ENCODE data around the gene RALGAPB. TPM values are rescaled to one million over a fixed set of nuclear protein-coding genes. Genes with fewer than 3 reads are reported as not detected.
"Not testable (repeated sequence)": the region's sequence is repeated elsewhere in the genome, so short reads cannot be mapped to it uniquely, and the experiment has no call there.

RALGAPB gene
- total RNA-seq, 1 experiment from 2014 or later: 24.0 TPM

DNA sequence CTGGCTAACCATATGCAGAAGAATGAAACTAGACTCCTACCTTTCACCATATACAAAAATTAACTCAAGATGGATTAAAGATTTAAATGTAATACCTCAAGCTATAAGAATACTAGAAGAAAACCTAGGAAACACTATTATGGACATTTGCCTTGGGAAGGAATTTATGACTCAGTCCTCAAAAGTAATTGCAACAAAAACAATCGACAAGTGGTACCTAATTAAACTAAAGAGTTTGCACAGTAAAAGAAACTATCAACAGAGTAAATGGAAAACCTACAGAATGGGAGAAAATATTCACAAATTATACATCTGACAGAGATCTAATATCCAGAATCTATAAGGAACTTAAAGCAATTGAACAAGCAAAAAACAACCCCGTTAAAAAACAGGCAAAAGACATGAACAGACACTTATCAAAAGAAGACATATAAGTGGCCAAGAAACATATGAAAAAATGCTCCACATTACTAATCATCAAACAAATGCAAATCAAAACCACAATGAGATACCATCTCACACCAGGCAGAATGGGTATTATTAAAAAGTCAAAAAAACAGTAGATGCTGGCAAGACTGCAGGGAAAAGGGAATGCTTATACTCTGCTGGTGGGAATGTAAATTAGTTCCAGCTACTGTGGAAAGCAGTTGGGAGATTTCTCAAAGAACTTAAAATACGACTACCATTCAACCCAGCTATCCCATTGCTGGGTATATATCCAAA is 31.9 kb downstream of the RALGAPB start (continued):
- TF ChIP-seq CEBPB (IDR thresholded peaks at IDR 0.05; ENCODE audit: low read depth): no peak
- TF ChIP-seq ATF3 (IDR thresholded peaks at IDR 0.05): no peak

DNA sequence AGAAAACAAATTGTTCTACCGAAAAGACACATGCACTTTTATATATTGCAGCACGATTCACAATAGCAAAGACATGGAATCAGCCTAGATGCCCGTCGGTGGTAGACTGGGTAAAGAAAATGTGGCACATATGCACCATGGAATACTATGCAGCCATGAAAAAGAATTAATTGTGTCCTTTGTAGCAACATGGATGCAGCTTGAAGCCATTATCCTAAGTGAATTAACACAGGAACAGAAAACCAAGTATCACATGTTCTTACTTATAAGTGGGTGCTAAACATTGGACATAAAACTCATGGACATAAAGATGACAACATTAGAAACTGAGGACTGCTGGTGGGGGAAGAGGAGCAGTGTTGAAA is 32.4 kb downstream of the RALGAPB start:
- no peaks in the 10 kb centered on the region for H3K79me2 ChIP-seq (ENCODE audit: insufficient read depth, low read length)
- no peaks in the 10 kb centered on the region for H3K9me3 ChIP-seq (ENCODE audit: control insufficient read depth in 1 of 2, insufficient read depth in 1 of 2, low read depth in 1 of 2, low read length in 2 of 2)
- no peaks in the 10 kb centered on the region for H4K20me1 ChIP-seq (ENCODE audit: insufficient read depth)
- intact Hi-C loops (cut with micrococcal nuclease): no loop called here
- no peaks in the 10 kb centered on the region for H3K9me2 ChIP-seq (ENCODE audit: insufficient read depth)
- H3K36me3 ChIP-seq (ENCODE audit: control insufficient read depth in 1 of 2, insufficient read depth in 2 of 2, low read length in 2 of 2): peaks cover 10 to 24% of the 10 kb centered on the region in 2 experiments; a peak in 3 of 4 replicates
- CTCF ChIA-PET: no interaction called here
- no peaks in the 10 kb centered on the region for H3K27me3 ChIP-seq (ENCODE audit: insufficient read depth, low read length)
- POLR2A ChIA-PET: no interaction called here
- DNase-seq (ENCODE audit: low read depth, low spot score): no peak
- RAD21 ChIA-PET (ENCODE audit: low non-redundant PET in 1 of 2, low total read pairs in 2 of 2, uncharacterized antibody in 2 of 2, unreplicated experiment in 2 of 2): no interaction called here
- no TSS peak for BruUV-seq (replicated peaks)
- TF ChIP-seq POLR2A (IDR thresholded peaks at IDR 0.05; ENCODE audit: borderline replicate concordance, extremely low read depth, insufficient read depth, insufficient read length) (no peak), POLR2AphosphoS5 (IDR thresholded peaks at IDR 0.05; ENCODE audit: low read depth, low read length) (no peak), SRF (IDR thresholded peaks at IDR 0.05; ENCODE audit: low read depth) (no peak), CBX3 (IDR thresholded peaks at IDR 0.05; ENCODE audit: low read depth) (no peak), EZH2phosphoT487 (IDR thresholded peaks at IDR 0.05; ENCODE audit: borderline replicate concordance) (no peak), FOSL1 (IDR thresholded peaks at IDR 0.05; ENCODE audit: low read depth) (no peak), SIN3A (IDR thresholded peaks at IDR 0.05; ENCODE audit: low read depth) (no peak), ATF3 (IDR thresholded peaks at IDR 0.05) (no peak), EGR1 (IDR thresholded peaks at IDR 0.05; ENCODE audit: low read depth) (no peak)
- no peak for ATAC-seq
- no peak overlapping the region for H3K4me2 ChIP-seq (ENCODE audit: low read length)
- no peaks in the 10 kb centered on the region for H3K4me1 ChIP-seq (ENCODE audit: control insufficient read depth in 1 of 2, insufficient read depth in 2 of 2, low read length in 2 of 2)
- no peak overlapping the region for H3K9ac ChIP-seq (ENCODE audit: low read length)
- H3K27ac ChIP-seq (ENCODE audit: low read depth, low read length): no peak overlapping the region
- no peak overlapping the region for H3K4me3 ChIP-seq (replicated peaks in 1 of 2; ENCODE audit: low read depth in 1 of 2, low read length in 2 of 2)
- no peak overlapping the region for H2AFZ ChIP-seq (ENCODE audit: low read depth, low read length, poor library complexity, severe bottlenecking)

DNA sequence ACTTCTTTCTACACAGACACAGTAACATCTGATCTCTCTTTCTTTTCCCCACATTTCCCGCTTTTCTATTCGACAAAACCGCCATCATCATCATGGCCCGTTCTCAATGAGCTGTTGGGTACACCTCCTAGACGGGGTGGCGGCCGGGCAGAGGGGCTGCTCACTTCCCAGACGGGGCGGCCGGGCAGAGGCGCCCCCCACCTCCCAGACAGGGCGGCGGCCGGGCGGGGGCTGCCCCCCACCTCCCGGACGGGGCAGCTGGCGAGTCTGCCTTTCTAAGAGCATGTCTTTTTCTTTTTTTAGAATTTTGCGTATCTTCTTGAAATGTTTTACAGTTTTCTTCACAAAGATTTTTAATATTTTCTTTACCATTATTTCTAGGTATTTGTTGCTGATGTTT is 39.1 kb downstream of the RALGAPB start:
- DNase-seq (ENCODE audit: low read depth, low spot score); H3K79me2 ChIP-seq (ENCODE audit: insufficient read depth, low read length); H3K4me3 ChIP-seq (replicated peaks in 1 of 2; ENCODE audit: low read depth in 1 of 2, low read length in 2 of 2); H3K36me3 ChIP-seq (ENCODE audit: control insufficient read depth in 1 of 2, insufficient read depth in 2 of 2, low read length in 2 of 2); intact Hi-C loops (cut with micrococcal nuclease); H3K9me3 ChIP-seq (ENCODE audit: control insufficient read depth in 1 of 2, insufficient read depth in 1 of 2, low read depth in 1 of 2, low read length in 2 of 2); H2AFZ ChIP-seq (ENCODE audit: low read depth, low read length, poor library complexity, severe bottlenecking); H3K4me1 ChIP-seq (ENCODE audit: control insufficient read depth in 1 of 2, insufficient read depth in 2 of 2, low read length in 2 of 2); H3K9ac ChIP-seq (ENCODE audit: low read length); ATAC-seq; H3K27ac ChIP-seq (ENCODE audit: low read depth, low read length); H3K27me3 ChIP-seq (ENCODE audit: insufficient read depth, low read length); POLR2A ChIA-PET; H3K9me2 ChIP-seq (ENCODE audit: insufficient read depth); RAD21 ChIA-PET (ENCODE audit: low non-redundant PET in 1 of 2, low total read pairs in 2 of 2, uncharacterized antibody in 2 of 2, unreplicated experiment in 2 of 2); H3K4me2 ChIP-seq (ENCODE audit: low read length); CTCF ChIA-PET; BruUV-seq (replicated peaks); H4K20me1 ChIP-seq (ENCODE audit: insufficient read depth): not testable (repeated sequence)

Measured in HCT116 (cell line).